Measurements from ENCODE around the gene CCNC. TPM values are rescaled to one million over a fixed set of nuclear protein-coding genes. Genes with fewer than 3 reads are reported as not detected.

Gene CCNC
- 10 to 100 TPM; 40.4 to 64.2 (median 50.1) TPM for polyA plus RNA-seq
- long read RNA-seq, donor 1, transcript CCNC-210 (12 exons, 2,473 nt), result major isoform, 39 of 48 reads
- long read RNA-seq, donor 1, partial matches to known transcripts, result 5 of 48 reads
- long read RNA-seq, donor 1, other reads (novel, unspliced or antisense), result 0 of 48 reads
- long read RNA-seq, donor 2, partial matches to known transcripts, result 0 of 6 reads
- long read RNA-seq, donor 2, other reads (novel, unspliced or antisense), result 0 of 6 reads
- long read RNA-seq, donor 3, transcript CCNC-210 (12 exons, 2,473 nt), result major isoform, 8 of 13 reads
- long read RNA-seq, donor 3, transcript CCNC-213 (2 exons, 1,123 nt), result minor isoform, 5 of 13 reads
- long read RNA-seq, donor 3, partial matches to known transcripts, result 0 of 13 reads
- long read RNA-seq, donor 3, other reads (novel, unspliced or antisense), result 0 of 13 reads
- long read RNA-seq, donor 4, partial matches to known transcripts, result 0 of 1 reads
- long read RNA-seq, donor 4, other reads (novel, unspliced or antisense), result 0 of 1 reads
- long read RNA-seq, donor 5, partial matches to known transcripts, result 0 of 3 reads
- long read RNA-seq, donor 5, other reads (novel, unspliced or antisense), result 0 of 3 reads
- long read RNA-seq, donor 6, transcript CCNC-210 (12 exons, 2,473 nt), result major isoform, 14 of 17 reads
- long read RNA-seq, donor 6, partial matches to known transcripts, result 0 of 17 reads
- long read RNA-seq, donor 6, other reads (novel, unspliced or antisense), result 0 of 17 reads
- long read RNA-seq, donor 7, transcript CCNC-207 (12 exons, 1,426 nt), result major isoform, 7 of 23 reads
- long read RNA-seq, donor 7, transcript CCNC-210 (12 exons, 2,473 nt), result major isoform, 7 of 23 reads
- long read RNA-seq, donor 7, partial matches to known transcripts, result 6 of 23 reads
- long read RNA-seq, donor 7, other reads (novel, unspliced or antisense), result 0 of 23 reads
- long read RNA-seq, donor 8, partial matches to known transcripts, result 0 of 2 reads
- long read RNA-seq, donor 8, other reads (novel, unspliced or antisense), result 0 of 2 reads
- long read RNA-seq, donor 9, partial matches to known transcripts, result 0 of 1 reads
- long read RNA-seq, donor 9, other reads (novel, unspliced or antisense), result 0 of 1 reads
- long read RNA-seq, donor 10, transcript CCNC-210 (12 exons, 2,473 nt), result major isoform, 14 of 20 reads
- long read RNA-seq, donor 10, partial matches to known transcripts, result 0 of 20 reads
- long read RNA-seq, donor 10, other reads (novel, unspliced or antisense), result 0 of 20 reads

- H3K4me3 ChIP-seq (ENCODE audit: low read depth in 1 of 3, low read length in 3 of 3), result peak within 1 kb of the TSS; percentile 80 to 97 (median 96)
- H3K9me3 ChIP-seq (ENCODE audit: control insufficient read depth in 2 of 2, insufficient read depth in 1 of 2, low read depth in 1 of 2, low read length in 1 of 2), result peaks cover 0 to 4% of the 10 kb centered on the region in 2 donors
- DNase-seq, result peak; percentile 96 to 97
- no peaks in the 10 kb centered on the region for H3K4me1 ChIP-seq (ENCODE audit: control insufficient read depth in 3 of 3, insufficient read depth in 2 of 3, low read depth in 1 of 3, low read length in 2 of 3)
- peak within 1 kb of the TSS; percentile 68 to 94 (median 91) for H3K27ac ChIP-seq (ENCODE audit: low read depth in 1 of 3, low read length in 2 of 3)
- H3K27me3 ChIP-seq (ENCODE audit: control insufficient read depth in 3 of 3, insufficient read depth in 3 of 3, low read length in 3 of 3), result no peaks in the 10 kb centered on the region
- no peak for FAIRE-seq
- 0 to 1% (median 0%) methylated on average over 64 of the region's 64 CpGs for WGBS, 3 donors
- H3K36me3 ChIP-seq (ENCODE audit: control insufficient read depth in 3 of 3, insufficient read depth in 2 of 3, low read depth in 1 of 3, low read length in 3 of 3), result peaks cover 0 to 2% (median 0%) of the 10 kb centered on the region in 3 donors
These were observed at the start of gene CCNC for GRCh38 chr6:99568103-99568933. Gene CCNC, minus strand, starts transcription at chr6:99568660. Its CDS starts 133 bp downstream, at chr6:99568527.

- H3K27ac ChIP-seq (ENCODE audit: low read depth in 1 of 3, low read length in 2 of 3), result no peak overlapping the region
- peaks cover 2 to 9% (median 3%) of the 10 kb centered on the region in 3 donors for H3K4me1 ChIP-seq (ENCODE audit: control insufficient read depth in 3 of 3, insufficient read depth in 2 of 3, low read depth in 1 of 3, low read length in 2 of 3)
- H3K27me3 ChIP-seq (ENCODE audit: control insufficient read depth in 3 of 3, insufficient read depth in 3 of 3, low read length in 3 of 3), result peaks cover 2 to 78% (median 53%) of the 10 kb centered on the region in 3 donors
- H3K9me3 ChIP-seq (ENCODE audit: control insufficient read depth in 2 of 2, insufficient read depth in 1 of 2, low read depth in 1 of 2, low read length in 1 of 2), result peaks cover 0 to 6% of the 10 kb centered on the region in 2 donors
- no peak overlapping the region for H3K4me3 ChIP-seq (ENCODE audit: low read depth in 1 of 3, low read length in 3 of 3)
- 50 to 63% (median 52%) methylated on average over 2 of the region's 2 CpGs for WGBS, 3 donors
- H3K36me3 ChIP-seq (ENCODE audit: control insufficient read depth in 3 of 3, insufficient read depth in 2 of 3, low read depth in 1 of 3, low read length in 3 of 3), result no peaks in the 10 kb centered on the region
- no peak for FAIRE-seq
- no peak for DNase-seq
These were observed 48.7 kb upstream of the CCNC start for GRCh38 chr6:99617131-99617530.

GRCh38 chr6:99614430-99615186, 46.1 kb upstream of the CCNC start:
- DNase-seq (no peak), FAIRE-seq (no peak)
- no peak overlapping the region for H3K27ac ChIP-seq (ENCODE audit: low read depth in 1 of 3, low read length in 2 of 3)
- peaks cover 0 to 6% of the 10 kb centered on the region in 2 donors for H3K9me3 ChIP-seq (ENCODE audit: control insufficient read depth in 2 of 2, insufficient read depth in 1 of 2, low read depth in 1 of 2, low read length in 1 of 2)
- H3K4me1 ChIP-seq (ENCODE audit: control insufficient read depth in 3 of 3, insufficient read depth in 2 of 3, low read depth in 1 of 3, low read length in 2 of 3), result peaks cover 2 to 9% (median 3%) of the 10 kb centered on the region in 3 donors
- H3K4me3 ChIP-seq (ENCODE audit: low read depth in 1 of 3, low read length in 3 of 3), result peak overlapping the region in 1 of 3 donors; percentile 50
- peaks cover 2 to 79% (median 49%) of the 10 kb centered on the region in 3 donors for H3K27me3 ChIP-seq (ENCODE audit: control insufficient read depth in 3 of 3, insufficient read depth in 3 of 3, low read length in 3 of 3)
- WGBS, 3 donors, result 3 to 4% (median 3%) methylated on average over 55 of the region's 55 CpGs
- H3K36me3 ChIP-seq (ENCODE audit: control insufficient read depth in 3 of 3, insufficient read depth in 2 of 3, low read depth in 1 of 3, low read length in 3 of 3), result no peaks in the 10 kb centered on the region

- Histone ChIP-seq H3K9me3 (ENCODE audit: control insufficient read depth in 2 of 2, insufficient read depth in 1 of 2, low read depth in 1 of 2, low read length in 1 of 2) (peaks cover 0 to 6% of the 10 kb centered on the region in 2 donors), H3K4me3 (ENCODE audit: low read depth in 1 of 3, low read length in 3 of 3) (peak overlapping the region; percentile 15 to 50 (median 39)), H3K4me1 (ENCODE audit: control insufficient read depth in 3 of 3, insufficient read depth in 2 of 3, low read depth in 1 of 3, low read length in 2 of 3) (peaks cover 2 to 9% (median 3%) of the 10 kb centered on the region in 3 donors), H3K27ac (ENCODE audit: low read depth in 1 of 3, low read length in 2 of 3) (no peak overlapping the region), H3K36me3 (ENCODE audit: control insufficient read depth in 3 of 3, insufficient read depth in 2 of 3, low read depth in 1 of 3, low read length in 3 of 3) (no peaks in the 10 kb centered on the region), H3K27me3 (ENCODE audit: control insufficient read depth in 3 of 3, insufficient read depth in 3 of 3, low read length in 3 of 3) (peaks cover 0 to 81% (median 49%) of the 10 kb centered on the region in 3 donors)
- 1 to 2% (median 1%) methylated on average over 69 to 82 of the region's 82 CpGs for WGBS, 3 donors
- no peak for FAIRE-seq
- peak in 1 of 2 donors; percentile 68 for DNase-seq
These were observed 45.4 kb upstream of the CCNC start for GRCh38 chr6:99613705-99614429.

- peaks cover 3 to 81% (median 49%) of the 10 kb centered on the region in 3 donors for H3K27me3 ChIP-seq (ENCODE audit: control insufficient read depth in 3 of 3, insufficient read depth in 3 of 3, low read length in 3 of 3)
- H3K9me3 ChIP-seq (ENCODE audit: control insufficient read depth in 2 of 2, insufficient read depth in 1 of 2, low read depth in 1 of 2, low read length in 1 of 2), result peaks cover 0 to 3% of the 10 kb centered on the region in 2 donors
- peaks cover 2 to 9% (median 3%) of the 10 kb centered on the region in 3 donors for H3K4me1 ChIP-seq (ENCODE audit: control insufficient read depth in 3 of 3, insufficient read depth in 2 of 3, low read depth in 1 of 3, low read length in 2 of 3)
- FAIRE-seq (no peak), DNase-seq (peak in 1 of 2 donors; percentile 73)
- H3K36me3 ChIP-seq (ENCODE audit: control insufficient read depth in 3 of 3, insufficient read depth in 2 of 3, low read depth in 1 of 3, low read length in 3 of 3), result no peaks in the 10 kb centered on the region
- 1 to 2% (median 1%) methylated on average over 15 to 37 of the region's 37 CpGs for WGBS, 3 donors
- no peak overlapping the region for H3K27ac ChIP-seq (ENCODE audit: low read depth in 1 of 3, low read length in 2 of 3)
- H3K4me3 ChIP-seq (ENCODE audit: low read depth in 1 of 3, low read length in 3 of 3), result peak overlapping the region in 1 of 3 donors; percentile 50
These were observed 44.9 kb upstream of the CCNC start for GRCh38 chr6:99613409-99613704.

- Histone ChIP-seq H3K27ac (ENCODE audit: low read depth in 1 of 3, low read length in 2 of 3) (no peak overlapping the region), H3K9me3 (ENCODE audit: control insufficient read depth in 2 of 2, insufficient read depth in 1 of 2, low read depth in 1 of 2, low read length in 1 of 2) (no peaks in the 10 kb centered on the region), H3K4me3 (ENCODE audit: low read depth in 1 of 3, low read length in 3 of 3) (peak overlapping the region in 1 of 3 donors; percentile 50), H3K4me1 (ENCODE audit: control insufficient read depth in 3 of 3, insufficient read depth in 2 of 3, low read depth in 1 of 3, low read length in 2 of 3) (peaks cover 2 to 9% (median 3%) of the 10 kb centered on the region in 3 donors), H3K36me3 (ENCODE audit: control insufficient read depth in 3 of 3, insufficient read depth in 2 of 3, low read depth in 1 of 3, low read length in 3 of 3) (no peaks in the 10 kb centered on the region), H3K27me3 (ENCODE audit: control insufficient read depth in 3 of 3, insufficient read depth in 3 of 3, low read length in 3 of 3) (peaks cover 3 to 81% (median 51%) of the 10 kb centered on the region in 3 donors)
- DNase-seq (no peak), FAIRE-seq (no peak)
- WGBS, 3 donors, result 7 to 20% (median 10%) methylated on average over 47 to 56 of the region's 56 CpGs
These were observed 44.3 kb upstream of the CCNC start for GRCh38 chr6:99612551-99613408.
